HG03558 (cell line): ENCODE measurements around the gene OR51A7.
"Not testable (repeated sequence)": the region's sequence is repeated elsewhere in the genome, so short reads cannot be mapped to it uniquely, and the experiment has no call there.

Experiments
- ATAC-seq: cut with Tn5 transposase; IDR thresholded peaks from one replicate; pipeline ENCODE4 v1.9.1; 2021; ENCODE audit warnings: moderate number of reproducible peaks; ENCODE audit not compliant: unreplicated experiment; ENCODE audit errors: extremely low read depth

Gene OR51A7

DNA sequence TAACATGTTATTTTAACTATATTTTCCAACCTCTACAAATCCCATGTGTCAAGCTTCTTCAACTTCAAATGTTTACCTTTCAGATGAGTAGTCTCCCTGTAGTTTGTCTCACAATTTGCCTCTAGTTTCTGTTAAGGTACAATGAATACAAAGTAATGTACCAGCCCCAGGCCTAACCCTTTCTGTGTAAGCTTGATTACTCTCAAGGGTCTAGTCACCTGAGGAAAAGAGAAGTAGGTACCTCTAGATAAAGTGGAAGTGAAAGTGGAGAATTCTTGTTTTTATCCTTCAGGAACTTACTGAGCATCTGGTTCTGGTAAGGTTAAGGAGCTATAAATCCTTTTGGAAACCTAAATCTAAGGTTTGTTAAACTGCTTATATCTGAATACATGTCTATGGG, at the start of gene OR51A7:
Gene OR51A7 (plus strand): TSS at position 300 of the 400 bp plus-strand sequence. CDS start 3,587 bp downstream, outside the sequence.
- no peak for ATAC-seq

DNA sequence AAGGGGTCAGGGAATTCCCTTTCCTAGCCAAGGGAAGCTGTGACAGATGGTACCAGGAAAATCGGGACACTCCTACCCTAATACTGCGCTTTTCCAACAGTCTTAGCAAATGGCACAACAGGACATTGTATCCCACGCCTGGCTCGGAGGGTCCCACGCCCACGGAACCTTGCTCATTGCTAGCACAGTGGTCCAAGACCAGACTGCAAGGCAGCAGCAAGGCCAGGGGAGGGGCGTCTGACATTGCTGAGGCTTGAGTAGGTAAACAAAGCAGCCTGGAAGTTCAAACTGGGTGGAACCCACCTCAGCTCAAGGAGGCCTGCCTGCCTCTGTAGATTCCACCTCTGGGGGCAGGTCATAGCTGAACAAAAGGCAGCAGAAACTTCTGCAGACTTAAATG, 49.3 kb upstream of the OR51A7 start:
- not testable (repeated sequence) for ATAC-seq

DNA sequence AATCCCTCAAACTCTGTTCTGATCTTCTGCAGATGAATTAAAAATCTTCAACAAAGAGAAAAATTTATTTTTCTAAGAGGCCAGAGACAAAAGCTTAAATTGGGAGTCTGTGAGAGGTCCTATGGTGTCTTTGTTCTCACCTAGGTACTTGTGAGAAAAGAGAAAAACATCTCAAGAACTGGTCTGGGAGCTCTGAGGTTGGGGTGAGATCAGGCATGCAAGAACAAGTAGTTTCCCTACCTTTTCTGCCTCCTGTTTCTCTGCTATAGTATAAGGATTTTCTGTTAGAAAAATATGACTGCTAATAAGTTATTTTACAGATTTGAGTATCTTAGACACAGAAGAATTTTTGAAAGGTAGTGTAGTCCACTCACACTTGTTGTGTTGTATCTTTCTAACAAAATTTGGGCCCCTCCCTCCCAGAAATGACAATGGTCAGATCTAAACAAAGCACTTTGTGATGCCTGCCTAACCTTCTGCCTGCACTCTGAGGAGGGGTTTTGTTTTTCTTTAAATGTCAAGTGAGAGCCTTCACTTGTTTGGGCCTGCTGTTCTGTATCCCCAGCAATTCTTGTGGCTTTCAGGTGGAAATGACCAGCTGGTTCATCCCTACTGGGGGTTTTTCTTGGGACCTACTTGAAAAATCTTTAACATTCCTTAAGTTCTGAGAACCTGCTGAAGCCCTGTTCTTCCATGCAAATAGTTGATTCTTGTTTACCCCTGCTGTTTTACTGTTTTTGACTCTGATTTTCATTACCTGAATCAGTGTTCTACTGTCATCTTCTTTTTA, 40.9 kb upstream of the OR51A7 start:
- no peak for ATAC-seq

DNA sequence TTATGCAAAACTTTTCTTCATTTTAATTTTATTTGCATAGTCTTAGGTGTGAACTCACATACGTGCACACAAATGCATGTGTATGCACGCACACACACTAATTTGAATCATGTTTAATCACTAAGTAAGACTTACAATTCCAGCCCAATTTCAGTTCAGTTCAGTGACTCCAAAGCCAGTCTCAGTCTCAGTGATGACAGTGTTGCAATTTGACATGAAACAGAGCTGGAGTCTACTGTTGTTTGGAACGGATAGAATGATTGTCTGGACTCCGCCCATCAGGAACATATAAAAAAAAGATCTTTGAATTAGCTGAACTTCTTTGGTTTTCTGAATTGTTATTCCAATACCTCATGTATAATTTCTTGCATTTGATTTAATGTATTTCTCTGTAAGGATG, 39.7 kb upstream of the OR51A7 start:
- no peak for ATAC-seq

GRCh38 chr11:4865855-4866254, 37.7 kb upstream of the OR51A7 start:
- no peak for ATAC-seq

GRCh38 chr11:4881188-4881587, 22.4 kb upstream of the OR51A7 start:
- no peak for ATAC-seq

DNA sequence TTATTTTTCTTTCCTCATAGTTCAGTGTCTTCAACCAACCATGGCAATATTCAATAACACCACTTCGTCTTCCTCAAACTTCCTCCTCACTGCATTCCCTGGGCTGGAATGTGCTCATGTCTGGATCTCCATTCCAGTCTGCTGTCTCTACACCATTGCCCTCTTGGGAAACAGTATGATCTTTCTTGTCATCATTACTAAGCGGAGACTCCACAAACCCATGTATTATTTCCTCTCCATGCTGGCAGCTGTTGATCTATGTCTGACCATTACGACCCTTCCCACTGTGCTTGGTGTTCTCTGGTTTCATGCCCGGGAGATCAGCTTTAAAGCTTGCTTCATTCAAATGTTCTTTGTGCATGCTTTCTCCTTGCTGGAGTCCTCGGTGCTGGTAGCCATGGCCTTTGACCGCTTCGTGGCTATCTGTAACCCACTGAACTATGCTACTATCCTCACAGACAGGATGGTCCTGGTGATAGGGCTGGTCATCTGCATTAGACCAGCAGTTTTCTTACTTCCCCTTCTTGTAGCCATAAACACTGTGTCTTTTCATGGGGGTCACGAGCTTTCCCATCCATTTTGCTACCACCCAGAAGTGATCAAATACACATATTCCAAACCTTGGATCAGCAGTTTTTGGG, 21.6 kb upstream of the OR51A7 start, which contains the start of gene OR51T1:
Gene OR51T1 (plus strand): TSS at position 41 of the 641 bp plus-strand sequence. CDS start 0 bp downstream, at position 41.
- no peak for ATAC-seq

DNA sequence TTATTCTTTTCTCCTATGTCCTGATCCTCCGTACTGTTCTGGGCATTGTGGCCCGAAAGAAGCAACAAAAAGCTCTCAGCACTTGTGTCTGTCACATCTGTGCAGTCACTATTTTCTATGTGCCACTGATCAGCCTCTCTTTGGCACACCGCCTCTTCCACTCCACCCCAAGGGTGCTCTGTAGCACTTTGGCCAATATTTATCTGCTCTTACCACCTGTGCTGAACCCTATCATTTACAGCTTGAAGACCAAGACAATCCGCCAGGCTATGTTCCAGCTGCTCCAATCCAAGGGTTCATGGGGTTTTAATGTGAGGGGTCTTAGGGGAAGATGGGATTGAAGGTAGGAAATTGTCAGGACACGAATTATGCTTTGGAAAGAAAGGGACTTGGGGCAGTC, 21.0 kb upstream of the OR51A7 start:
- no peak for ATAC-seq

DNA sequence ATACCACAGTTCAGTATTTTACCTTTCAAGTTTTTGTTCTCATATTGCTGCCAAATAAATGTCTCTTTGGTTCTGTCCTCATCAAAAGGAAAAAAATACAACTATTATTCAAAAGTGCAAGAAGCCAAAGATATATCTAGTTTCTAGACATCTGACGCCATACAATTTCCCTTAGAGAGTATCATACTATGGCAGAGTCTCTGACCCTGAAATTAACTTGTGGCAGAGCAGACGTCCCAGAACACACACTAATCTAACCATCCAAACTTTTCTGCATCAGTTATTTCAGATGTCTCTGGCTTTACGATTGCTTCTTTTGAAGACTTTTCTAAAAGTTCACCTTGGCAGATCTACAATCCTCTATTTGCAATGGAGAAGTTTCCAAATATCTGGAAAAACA, 19.2 kb upstream of the OR51A7 start:
- ATAC-seq, result no peak

- ATAC-seq, result no peak
These were observed 17.4 kb upstream of the OR51A7 start for GRCh38 chr11:4886186-4886585.

DNA sequence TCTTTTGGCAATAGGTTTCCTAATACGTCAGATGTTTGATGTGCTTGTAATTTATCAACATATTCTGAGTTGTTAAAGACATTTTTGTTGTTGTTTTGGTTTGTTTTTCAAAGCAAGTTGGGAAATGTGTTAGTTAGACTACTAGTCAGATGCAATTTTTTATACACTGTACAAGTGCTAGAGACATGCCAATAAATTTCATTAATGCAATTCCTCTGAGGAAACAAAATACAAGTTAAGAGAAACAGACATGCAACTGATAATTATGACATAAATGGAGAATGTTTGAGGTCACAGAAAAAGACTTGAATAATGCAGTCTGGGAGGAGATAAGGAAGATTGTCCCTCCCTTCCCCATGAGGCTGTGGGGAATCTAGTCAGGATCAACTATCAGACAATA, 16.0 kb upstream of the OR51A7 start:
- no peak for ATAC-seq

- no peak for ATAC-seq
These were observed 13.3 kb upstream of the OR51A7 start for GRCh38 chr11:4890279-4890678.

- no peak for ATAC-seq
These were observed 11.5 kb upstream of the OR51A7 start for GRCh38 chr11:4891996-4892640.

DNA sequence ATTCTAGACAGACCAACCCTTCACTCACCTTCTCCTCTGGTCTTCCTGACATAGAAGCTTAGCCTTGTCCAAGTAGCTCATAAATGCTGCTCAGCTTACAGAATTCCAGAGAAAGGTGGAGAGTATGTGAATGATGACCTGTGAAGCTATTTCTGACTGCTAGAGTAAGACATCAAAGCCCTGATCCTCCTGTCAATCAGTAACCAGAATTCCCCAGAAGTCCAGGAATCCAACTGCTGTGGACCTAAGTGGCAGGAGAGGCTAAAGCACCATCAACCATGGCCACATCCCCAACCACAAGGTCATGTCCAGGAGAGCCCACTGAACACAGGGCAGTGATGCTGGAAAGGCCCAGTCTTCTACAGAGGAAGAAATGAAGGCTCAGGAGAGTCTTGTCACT, 13.0 kb downstream of the OR51A7 start:
- no peak for ATAC-seq

DNA sequence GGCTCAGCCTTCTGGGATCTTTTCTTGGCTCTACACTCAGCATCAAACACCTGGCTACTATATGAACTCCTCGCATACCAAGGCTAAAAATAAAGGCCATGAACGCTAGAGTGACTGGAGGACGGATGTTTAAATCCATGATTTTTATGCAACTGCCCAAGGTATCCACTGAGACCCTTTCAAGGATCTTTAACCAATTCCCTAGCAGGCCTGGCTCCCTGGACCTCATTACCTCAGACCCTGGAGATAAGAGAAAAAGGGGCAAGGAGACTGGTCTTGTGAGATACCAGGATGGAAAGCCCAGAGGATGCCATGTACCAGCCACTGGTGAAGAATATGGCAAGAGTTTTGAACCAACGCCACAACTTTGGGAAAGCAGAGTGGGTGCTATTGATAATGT, 15.7 kb downstream of the OR51A7 start, which contains the start of gene OR51G2:
Gene OR51G2 (minus strand): TSS at position 101 of the 400 bp plus-strand sequence. CDS start 3,687 bp downstream, outside the sequence.
- ATAC-seq, result no peak

DNA sequence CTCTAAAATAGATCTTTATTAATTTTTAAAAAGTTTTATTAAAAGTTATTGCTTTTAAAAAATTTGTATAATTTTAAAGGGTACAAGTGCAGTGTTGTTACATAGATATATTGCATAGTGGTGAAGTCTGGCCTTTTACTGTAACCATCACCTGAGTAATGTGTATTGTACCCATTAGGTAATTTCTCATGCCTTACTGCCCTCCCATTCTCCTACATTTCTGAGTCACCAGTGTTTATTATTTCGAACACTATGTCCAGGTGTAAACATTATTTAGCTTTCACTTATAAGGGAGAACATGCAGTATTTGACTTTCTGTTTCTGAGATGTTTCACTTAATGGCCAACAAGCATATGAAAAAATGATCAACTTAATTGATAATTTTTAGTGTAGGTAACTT, 18.2 kb downstream of the OR51A7 start:
- ATAC-seq, result no peak

DNA sequence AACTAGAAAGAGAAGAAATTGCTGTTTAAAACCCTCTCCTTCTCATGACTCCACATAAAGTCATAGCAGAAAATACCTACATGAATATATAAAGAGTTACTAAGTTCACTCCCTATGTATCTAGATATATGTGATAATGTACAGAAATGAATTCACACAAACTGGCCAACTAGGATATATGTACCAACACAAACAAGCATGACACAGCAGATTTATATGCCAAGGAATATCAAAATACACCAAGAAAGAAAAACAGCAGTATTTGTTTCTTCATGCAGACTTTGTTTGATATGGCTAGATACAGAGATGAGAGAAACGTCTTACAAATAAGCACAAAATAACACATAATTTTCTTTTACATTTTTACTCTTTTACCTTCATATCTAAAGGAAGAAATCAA, 18.7 kb downstream of the OR51A7 start:
- no peak for ATAC-seq

- no peak for ATAC-seq
These were observed 20.7 kb downstream of the OR51A7 start, which contains the start of gene OR51G1 for GRCh38 chr11:4924239-4924638. Gene OR51G1 (minus strand): TSS chr11:4924339. CDS start chr11:4924339, 0 bp downstream.

GRCh38 chr11:4926608-4927007, 23.0 kb downstream of the OR51A7 start:
- ATAC-seq, result no peak

DNA sequence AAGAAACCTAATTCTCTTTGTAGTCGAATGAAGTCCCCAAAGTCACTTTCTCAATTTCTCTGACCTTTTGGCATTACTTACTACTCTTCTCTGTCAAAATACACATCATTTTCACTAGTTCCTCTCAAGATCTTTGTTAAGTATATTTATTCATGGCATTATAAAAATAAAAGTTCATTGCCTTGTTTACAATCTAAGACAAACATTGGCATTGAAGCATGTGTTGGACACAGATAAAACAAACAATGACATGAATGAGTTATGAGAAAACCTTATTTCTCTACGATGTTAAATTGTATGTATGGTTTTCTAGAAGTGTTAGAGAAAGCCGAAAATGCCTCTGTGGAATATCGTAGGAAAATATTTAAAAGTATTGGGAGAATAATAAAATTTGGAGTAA, 29.2 kb downstream of the OR51A7 start:
- no peak for ATAC-seq

- no peak for ATAC-seq
These were observed 33.2 kb downstream of the OR51A7 start for GRCh38 chr11:4936745-4937144.
